D341Med (cell line): Measurements from ENCODE around the gene SHKBP1.
A peak's percentile ranks its signal among the peaks of the same experiment; 100 is the strongest.
"Not testable (repeated sequence)": the region's sequence is repeated elsewhere in the genome, so short reads cannot be mapped to it uniquely, and the experiment has no call there.

ENCODE experiments used
- DNase-seq: peaks from one replicate; pipeline ENCODE4 v3.0.0; 2012; ENCODE audit warnings: low spot score

The SHKBP1 gene

DNA sequence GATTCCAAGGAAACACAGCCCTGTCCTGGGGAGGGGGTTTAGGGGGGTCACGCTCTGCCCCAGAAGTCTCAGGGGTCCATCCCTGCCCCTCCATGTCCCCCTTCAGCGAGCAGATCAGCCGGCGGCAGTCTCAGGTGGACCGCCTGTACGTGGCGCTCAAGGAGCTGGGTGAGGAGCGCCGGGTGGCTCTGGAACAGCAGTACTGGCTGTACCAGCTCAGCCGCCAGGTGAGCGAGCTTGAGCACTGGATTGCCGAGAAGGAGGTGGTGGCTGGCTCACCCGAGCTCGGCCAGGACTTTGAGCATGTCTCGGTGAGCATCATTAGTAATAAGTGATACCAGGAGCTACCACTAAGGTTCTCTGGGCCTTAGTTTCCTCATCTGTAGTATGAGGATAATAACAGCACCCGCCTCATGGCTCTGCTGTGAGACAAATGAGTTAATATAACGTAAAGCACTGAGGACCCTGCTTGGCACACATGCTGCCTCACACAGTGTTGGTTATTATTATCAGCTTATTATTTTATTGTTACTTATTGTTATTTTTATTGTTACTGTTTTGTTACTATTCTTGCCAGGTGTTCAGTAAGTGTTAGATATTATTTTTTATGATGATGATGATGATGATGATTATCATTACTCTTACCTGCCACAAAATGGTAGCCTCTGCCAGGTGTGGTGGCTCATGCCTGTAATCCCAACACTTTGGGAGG is 20.5 kb upstream of the SHKBP1 start:
- DNase-seq = peak; percentile 20

DNA sequence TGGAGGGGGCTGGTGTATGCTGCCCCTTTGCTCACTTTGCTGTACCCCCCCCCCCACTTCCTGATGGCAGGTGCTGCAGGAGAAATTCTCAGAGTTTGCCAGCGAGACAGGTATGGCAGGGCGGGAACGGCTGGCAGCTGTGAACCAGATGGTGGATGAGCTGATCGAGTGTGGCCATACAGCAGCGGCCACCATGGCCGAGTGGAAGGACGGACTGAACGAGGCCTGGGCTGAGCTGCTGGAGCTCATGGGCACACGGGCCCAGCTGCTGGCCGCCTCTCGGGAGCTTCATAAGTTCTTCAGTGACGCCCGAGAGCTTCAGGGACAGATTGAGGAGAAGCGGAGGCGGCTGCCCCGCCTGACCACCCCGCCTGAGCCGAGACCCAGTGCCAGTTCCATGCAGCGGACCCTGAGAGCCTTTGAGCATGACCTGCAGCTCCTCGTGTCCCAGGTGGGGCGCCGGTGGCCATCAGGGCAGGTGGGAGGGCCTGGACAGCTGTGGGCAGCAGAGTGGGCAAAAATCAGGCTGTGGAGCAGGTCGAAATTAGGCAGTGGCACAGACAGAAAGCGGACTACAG is 19.6 kb upstream of the SHKBP1 start:
- DNase-seq = peak; percentile 22

DNA sequence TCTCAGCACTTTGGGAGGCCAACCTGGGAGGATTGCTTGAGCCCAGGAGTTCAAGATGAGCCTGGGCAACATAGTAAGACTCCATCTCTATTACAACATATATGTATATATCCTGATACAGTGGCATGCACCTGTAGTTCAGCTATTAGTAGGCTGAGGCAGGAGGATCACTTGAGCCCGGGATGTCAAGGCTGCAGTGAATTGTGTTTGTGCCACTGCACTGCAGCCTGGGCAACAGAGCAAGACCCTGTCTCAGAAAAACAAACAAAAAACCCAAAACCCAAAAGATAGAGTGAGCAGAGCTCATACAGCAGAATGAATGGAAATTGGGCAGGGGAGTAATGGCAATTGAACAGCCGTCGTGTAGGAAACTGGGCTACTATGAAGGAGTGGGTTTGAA is 17.3 kb upstream of the SHKBP1 start:
- DNase-seq = no peak

DNA sequence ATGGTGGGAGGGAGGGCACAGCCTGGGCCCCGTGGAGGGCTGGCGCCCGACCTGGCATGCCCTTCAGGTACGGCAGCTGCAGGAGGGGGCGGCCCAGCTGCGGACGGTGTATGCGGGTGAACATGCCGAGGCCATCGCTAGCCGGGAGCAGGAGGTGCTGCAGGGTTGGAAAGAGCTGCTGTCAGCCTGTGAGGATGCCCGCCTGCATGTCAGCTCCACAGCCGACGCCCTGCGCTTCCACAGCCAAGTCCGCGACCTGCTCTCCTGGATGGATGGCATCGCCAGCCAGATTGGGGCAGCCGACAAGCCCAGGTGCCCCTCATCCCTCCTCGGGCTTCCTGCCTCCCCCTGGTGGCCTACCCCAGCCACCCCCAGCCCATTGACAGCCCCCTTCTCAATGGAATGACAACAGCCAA is 16.6 kb upstream of the SHKBP1 start:
- peak; percentile 54 for DNase-seq

DNA sequence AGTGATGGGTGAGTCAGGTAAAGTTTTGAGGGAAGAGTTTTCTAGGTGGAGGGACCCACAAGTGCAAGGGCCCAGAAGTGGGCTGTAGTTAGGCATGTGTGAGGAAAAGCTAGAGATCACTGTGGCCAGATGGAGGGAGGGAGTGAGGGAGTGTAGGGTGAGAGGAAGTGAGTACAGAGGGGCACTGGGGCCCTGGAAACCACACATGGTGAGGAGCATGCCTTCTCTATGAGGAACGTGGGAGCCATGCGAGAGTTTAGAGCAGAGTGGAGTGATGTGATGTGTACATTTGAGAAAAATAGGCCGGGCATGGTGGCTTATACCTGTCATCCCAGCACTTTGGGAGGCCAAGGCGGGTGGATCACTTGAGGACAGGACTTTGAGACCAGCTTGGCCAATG is 14.7 kb upstream of the SHKBP1 start:
- DNase-seq = no peak

DNA sequence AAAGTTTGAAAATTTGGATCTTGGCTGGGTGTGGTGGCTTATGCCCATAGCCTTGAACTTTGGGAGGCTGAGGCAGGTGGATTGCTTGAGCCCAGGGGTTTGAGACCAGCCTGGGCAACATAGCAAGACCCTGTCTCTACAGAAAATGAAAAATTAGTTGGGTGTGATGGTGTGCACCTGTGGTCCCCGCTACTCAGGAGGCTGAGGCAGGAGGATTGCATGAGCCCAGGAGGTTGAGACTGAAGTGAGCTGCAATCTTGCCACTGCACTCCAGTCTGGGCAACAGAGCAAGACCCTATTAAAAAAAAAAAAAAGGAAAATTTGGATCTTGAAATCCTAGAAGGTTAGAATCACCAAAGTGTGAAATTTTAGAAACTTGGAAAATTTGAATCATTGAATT is 12.1 kb upstream of the SHKBP1 start:
- not testable (repeated sequence) for DNase-seq

DNA sequence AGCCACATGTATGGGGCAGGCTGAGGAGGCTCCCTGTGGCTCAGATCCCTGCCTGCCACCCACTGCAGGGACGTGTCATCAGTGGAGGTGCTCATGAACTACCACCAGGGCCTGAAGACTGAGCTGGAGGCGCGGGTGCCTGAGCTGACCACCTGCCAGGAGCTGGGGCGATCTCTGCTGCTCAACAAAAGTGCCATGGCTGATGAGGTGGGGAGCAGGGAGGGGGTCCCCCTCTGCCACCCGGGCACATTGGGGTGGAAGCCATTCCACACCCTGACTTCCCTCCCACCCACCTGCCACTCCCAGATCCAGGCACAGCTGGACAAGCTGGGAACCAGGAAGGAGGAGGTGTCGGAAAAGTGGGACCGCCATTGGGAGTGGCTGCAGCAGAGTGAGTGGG is 11.3 kb upstream of the SHKBP1 start:
- no peak for DNase-seq

DNA sequence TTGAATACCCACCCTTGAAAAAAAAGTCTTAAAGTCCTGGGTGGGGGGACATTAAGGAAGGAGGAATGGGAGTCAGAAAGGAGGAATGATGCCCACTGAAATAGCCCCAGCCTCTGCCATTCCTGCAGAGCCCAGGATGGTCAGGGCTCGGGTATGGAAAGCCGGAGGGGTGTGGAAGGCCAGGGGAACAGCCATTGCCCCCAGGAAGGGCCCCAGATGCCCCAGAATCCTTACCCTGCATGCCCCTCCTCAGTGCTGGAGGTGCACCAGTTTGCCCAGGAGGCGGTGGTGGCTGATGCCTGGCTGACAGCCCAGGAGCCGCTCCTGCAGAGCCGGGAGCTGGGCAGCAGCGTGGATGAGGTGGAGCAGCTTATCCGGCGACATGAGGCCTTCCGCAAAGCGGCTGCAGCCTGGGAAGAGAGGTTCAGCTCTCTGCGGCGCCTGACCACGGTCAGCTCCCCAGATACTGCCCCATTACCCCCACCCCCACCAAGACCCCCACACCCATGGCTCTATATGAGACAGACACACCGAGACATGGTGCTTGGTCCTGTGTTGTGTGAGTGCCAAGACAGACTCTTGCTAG is 10.7 kb upstream of the SHKBP1 start:
- no peak for DNase-seq

DNA sequence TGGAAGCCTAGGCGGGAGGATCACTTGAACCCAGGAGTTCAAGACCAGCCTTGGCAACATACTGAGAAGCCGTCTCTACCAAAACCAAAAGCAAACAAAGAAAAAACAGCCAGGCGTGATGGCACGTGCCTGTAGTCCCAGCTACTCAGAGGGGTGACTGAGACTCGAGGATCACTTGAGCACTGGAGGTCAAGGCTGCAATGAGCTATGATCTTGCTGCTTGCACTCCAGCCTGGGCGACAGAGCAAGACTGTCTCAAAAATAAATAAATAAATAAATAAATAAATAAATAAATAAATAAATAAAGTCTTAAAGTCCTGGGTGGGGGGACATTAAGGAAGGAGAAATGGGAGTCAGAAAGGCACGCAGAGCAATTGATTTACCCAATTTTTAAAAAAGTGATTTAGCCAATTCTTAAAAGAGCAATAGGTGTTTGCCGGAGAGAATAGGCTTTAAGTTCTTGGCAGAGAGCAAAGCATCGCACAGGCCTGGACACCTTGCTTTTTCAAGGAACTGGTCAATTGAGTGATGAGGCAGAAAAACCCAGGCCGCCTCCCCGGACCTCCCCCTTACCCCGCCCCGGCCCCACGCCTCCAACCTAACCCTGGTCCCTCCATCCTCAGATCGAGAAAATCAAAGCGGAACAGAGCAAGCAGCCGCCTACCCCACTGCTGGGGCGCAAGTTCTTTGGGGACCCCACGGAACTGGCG is 9.5 kb upstream of the SHKBP1 start:
- no peak for DNase-seq

DNA sequence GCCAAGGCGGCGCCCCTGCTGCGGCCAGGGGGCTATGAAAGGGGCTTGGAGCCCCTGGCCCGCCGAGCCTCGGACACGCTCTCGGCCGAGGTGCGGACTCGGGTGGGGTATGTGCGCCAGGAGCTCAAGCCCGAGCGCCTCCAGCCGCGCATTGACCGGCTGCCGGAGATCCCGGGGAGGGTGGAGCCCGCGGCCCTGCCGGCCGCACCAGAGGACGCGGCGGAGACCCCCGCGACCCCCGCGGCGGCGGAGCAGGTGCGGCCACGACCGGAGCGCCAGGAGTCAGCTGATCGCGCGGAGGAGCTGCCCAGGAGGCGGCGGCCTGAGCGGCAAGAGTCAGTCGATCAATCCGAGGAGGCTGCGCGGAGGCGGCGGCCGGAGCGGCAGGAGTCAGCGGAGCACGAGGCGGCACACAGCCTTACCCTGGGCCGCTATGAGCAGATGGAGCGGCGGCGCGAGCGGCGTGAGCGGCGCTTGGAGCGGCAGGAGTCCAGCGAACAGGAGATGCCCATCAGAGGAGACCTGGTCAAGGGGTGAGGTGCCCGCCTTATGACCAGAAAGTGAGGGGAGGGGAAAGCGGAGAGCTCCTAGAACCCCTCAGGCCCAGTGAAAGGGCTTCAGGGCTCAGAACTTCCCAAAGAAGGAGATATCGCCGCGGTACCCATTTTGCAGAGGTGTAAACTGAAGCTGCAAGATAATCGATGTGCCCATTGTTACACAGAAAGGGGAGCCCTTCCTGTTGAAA is 8.8 kb upstream of the SHKBP1 start:
- DNase-seq = no peak

DNA sequence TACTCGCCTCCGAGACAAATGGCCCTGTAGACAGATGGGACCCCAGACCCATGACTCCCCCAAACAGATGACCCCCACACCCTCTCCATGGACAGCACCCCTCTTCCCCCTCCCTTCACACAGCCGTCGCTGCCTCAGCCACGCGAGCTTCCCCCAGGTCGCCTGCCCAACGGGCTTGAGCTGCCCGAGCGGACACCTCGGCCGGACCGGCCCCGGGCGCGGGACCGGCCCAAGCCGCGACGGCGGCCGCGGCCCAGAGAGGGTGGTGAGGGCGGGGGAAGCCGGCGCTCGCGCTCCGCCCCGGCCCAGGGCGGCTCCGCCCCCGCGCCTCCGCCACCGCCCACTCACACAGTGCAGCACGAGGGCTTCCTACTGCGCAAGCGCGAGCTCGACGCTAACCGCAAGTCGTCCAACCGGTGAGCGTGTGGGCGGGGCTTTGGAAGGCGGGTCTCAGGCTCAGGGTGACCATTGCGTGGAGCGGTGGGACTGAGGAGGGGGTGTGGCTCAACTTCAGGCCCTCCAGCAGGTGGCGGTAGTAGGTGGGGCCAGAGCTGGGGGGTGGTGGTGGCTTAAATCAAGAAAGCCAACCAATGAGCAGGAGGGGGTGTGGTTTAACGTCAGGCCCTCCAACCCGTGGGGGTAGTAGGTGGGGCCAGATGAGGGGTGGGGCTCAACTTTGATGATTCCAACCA is 6.2 kb upstream of the SHKBP1 start:
- DNase-seq = peak; percentile 98

DNA sequence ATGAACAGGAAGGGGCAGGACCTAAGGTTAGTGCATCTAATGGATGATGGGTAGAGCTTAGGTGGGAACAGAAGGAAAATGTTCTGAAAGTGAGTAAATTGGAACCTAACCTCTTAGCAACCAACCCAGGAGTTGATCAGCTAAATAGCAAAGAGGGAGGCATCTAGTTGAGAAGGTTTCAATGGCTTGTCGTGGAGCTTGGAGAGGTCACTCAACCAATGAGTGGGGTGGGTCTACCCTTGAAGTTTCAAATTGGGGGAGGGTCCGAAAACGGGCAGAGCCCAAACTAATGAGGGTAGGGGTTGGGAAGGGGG is 5.7 kb upstream of the SHKBP1 start:
- no peak for DNase-seq

DNA sequence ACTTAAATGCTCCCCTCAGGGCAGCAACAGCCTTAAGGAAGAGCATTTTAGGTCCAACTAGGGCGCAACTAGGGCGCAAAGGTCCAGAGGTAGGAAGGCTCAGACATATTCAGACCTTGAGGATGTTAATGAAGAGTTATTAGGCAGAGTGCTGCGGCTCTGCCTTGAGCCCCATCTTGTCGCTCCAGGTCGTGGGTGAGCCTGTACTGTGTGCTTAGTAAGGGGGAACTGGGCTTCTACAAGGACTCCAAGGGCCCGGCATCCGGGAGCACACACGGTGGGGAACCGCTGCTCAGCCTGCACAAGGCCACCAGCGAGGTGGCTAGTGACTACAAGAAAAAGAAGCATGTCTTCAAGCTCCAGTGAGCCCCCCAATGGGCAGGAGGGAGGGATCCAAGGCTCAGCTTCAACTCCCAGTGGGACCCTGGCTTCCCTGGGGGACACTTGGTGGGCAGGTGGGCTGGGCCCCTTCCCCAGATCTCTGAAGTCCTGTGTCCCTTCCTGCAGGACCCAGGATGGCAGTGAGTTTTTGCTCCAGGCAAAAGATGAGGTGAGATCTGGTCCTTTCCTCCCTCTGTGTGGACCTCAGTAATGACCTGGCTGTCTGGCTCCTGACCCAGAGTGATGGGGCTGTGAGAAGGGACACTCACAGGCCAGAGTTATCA is 4.7 kb upstream of the SHKBP1 start:
- no peak for DNase-seq

DNA sequence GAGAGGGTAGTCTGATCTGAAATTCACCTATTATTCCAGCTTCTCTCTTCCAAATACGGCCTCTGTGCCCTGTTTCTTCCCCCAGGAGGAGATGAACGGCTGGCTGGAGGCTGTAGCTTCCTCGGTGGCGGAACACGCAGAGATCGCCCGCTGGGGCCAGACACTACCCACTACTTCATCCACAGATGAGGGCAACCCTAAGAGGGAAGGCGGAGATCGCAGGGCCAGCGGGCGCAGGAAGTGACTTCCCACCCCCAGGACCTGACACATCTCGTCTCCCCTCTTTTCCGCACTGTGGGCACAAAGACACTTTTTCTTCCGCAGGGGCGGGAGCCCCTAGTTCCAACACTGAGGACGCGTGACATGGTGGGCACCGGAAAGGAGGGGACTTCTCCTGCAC is 1.3 kb upstream of the SHKBP1 start:
- no peak for DNase-seq

DNA sequence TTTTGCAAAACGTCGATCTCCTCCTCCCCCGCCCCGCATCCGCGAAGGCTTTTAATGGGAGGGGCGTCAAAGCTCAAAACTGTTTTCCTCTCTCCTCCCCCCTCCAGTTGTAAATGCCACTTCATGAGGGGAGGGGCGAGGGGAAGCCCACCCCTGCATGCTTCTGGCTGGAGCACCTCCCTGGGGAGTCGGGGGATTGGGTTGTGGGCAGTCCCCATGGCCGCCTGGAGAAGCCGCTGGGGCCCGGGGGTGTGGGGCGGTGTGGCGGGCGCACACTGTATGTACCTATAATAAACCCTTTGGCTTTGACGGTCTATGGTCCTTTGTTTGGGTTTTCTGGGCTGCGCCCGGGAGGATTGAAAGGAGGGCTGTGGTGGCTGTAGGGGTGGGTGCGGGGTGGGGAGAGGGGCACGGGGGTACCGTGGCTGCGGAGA is 505 bp upstream of the SHKBP1 start:
- peak; percentile 64 for DNase-seq

DNA sequence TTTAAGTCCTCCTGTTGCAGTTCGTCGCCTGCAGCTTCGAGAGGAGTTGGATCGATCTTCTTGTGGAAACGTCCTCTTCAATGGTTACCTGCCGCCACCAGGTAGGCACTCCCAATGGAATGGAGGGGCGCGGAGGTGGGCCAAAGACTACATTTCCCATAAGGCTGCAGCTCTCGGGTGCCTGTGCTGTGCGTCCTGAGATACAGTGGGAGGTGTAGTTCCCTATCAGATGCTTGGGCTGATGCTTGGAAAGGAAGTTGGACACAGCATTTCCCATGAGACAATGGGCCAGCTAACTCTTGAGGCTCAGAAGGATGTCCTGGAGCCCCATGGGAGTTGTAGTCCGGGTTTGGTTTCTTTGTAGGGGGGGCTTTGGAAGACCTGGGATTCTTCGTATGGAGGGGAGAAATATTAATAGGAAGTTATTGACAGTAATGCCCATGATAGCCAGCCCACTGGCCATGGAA is 1.8 kb downstream of the SHKBP1 start:
- peak; percentile 57 for DNase-seq

DNA sequence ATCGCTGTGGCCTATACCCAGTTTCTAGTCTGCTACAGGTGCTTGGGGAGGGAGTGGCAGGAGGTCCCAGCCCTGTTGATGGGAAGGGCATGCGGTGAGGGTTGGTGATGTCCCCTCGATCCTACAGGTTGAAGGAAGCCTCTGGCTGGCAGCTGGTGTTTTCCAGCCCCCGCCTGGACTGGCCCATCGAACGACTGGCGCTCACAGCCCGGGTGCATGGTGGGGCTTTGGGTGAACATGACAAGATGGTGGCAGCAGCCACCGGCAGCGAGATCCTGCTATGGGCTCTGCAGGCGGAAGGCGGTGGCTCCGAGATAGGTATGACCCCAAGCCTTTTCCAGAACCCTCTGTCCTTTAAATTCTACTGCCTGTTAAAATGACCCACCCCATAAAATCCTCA is 3.9 kb downstream of the SHKBP1 start:
- no peak for DNase-seq

DNA sequence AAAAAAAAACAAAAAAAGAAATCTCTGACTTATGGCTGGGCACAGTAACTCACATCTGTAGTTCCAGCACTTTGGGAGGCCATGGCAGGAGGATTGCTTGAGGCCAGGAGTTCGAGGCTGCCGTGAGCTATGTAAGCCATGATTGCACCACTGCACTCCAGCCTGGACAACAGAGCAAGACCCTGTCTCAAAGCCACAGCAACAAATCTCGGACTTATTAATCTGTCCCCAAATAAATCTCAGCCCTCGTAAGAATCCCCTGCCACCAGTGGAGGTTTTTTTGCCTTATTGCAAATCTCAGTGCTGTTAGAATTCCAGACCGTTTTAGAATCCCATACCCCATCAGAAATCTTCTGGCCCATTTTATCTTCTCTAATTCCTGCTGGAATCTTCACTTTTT is 4.9 kb downstream of the SHKBP1 start:
- no peak for DNase-seq

DNA sequence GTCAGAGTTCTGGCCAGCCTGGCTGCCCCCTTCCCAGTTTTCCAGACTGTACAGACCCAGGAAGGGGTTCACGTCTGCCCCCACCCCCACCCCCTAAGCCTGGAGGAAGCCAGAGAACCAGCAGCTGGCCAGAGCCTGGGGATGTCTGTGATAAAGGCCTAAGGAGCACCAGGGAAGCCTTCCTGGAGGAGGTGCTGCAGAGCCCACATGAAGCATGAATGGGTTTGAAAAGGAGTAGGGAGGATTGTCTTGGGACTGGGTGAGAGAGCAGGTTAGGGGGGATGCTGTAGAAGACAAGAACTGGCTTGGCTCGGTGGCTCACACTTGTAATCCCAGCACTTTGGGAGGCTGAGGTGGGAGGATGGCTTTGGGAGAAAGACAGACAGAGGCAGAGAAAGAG is 5.8 kb downstream of the SHKBP1 start:
- no peak for DNase-seq

DNA sequence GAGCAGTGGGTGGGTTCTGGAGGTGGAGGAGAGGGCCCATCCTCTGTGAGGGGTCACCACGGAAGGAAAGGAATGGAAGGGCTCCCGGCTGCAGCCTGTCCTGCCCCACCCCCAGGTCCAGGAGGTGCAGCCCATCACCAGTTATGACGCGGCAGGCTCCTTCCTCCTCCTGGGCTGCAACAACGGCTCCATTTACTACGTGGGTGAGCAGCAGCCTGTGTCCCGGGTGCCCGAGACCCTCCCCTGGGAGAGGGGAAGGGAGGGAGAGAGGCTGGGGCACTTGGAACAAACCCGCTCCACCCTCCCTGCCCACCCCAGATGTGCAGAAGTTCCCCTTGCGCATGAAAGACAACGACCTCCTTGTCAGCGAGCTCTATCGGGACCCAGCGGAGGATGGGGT is 6.6 kb downstream of the SHKBP1 start:
- peak; percentile 17 for DNase-seq

DNA sequence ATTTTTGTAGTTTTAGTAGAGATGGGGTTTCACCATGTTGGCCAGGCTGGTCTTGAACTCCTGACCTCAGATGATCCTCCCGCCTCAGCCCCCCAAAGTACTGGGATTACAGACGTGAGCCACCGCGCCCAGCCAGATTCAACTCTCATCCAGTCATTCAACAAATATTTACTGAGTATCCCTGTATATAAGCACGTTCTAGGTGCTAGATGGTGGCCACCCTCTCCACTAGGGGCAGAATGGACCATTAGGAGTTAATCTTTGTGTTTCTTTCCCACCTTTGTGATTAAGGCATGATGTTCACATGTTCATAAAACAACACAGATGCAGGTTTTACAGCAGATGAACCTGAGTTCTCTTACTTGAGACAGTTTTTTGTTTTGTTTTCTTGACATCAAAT is 7.3 kb downstream of the SHKBP1 start:
- peak; percentile 14 for DNase-seq
